ENCODE data around the gene BAIAP2L1. TPM values are rescaled to one million over a fixed set of nuclear protein-coding genes. Genes with fewer than 3 reads are reported as not detected.

The BAIAP2L1 gene
- total and polyA plus RNA-seq, 5 experiments from 2014 or later: 0.06 to 0.85 (median 0.44) TPM

- no peaks in the 10 kb centered on the region for H3K36me3 Mint-ChIP-seq
- no peaks in the 10 kb centered on the region for H3K4me1 Mint-ChIP-seq
- no peak overlapping the region for H3K4me3 Mint-ChIP-seq
- DNase-seq: no peak
- POLR2A ChIA-PET: no interaction called here
- no peak overlapping the region for H3K27ac Mint-ChIP-seq
- peaks cover 0 to 16% (median 5%) of the 10 kb centered on the region in 5 donors for H3K27me3 Mint-ChIP-seq
- no peaks in the 10 kb centered on the region for H3K9me3 Mint-ChIP-seq
- no peak for ATAC-seq
Measured at GRCh38 chr7:98366562-98366938, 34.3 kb downstream of the BAIAP2L1 start.

DNA sequence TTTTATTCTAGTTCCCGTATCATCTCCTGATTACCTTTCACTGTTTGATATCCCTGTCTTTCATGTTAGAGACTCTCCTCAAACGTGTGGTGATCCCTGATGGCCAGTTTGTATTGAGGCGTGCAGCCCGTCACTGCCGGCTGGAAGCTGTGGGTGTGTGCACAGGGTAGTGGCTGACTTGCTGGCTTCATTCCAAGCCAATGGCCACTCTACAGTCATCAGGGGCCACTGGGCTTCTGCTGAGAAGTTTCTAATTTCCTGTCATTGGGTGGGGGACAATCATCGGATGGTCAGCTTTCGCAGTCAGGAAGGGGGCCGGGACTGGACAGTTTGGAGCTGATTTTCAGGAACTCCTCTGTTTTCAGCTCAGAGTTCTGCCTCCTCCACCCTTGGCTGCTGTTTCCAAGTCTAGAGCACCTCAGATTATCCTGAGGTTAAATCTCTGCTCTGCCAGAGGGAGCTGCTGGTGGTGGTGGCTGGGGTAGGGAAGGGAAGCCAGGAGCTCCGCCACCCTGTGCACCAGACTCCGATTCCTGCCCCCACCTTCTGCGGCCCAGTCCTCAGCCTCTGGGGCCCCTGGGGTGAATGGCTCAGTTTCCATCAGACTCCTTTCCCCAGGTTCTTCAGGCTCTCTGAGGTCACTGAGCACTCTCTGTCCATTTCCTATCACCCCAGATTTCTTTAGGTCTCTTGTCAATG, 34.9 kb downstream of the BAIAP2L1 start:
- POLR2A ChIA-PET: no interaction called here
- no peaks in the 10 kb centered on the region for H3K36me3 Mint-ChIP-seq
- no peak for ATAC-seq
- H3K9me3 Mint-ChIP-seq: no peaks in the 10 kb centered on the region
- no peaks in the 10 kb centered on the region for H3K4me1 Mint-ChIP-seq
- H3K27ac Mint-ChIP-seq: no peak overlapping the region
- no peak for DNase-seq
- no peak overlapping the region for H3K4me3 Mint-ChIP-seq
- H3K27me3 Mint-ChIP-seq: peaks cover 0 to 16% (median 5%) of the 10 kb centered on the region in 5 donors

DNA sequence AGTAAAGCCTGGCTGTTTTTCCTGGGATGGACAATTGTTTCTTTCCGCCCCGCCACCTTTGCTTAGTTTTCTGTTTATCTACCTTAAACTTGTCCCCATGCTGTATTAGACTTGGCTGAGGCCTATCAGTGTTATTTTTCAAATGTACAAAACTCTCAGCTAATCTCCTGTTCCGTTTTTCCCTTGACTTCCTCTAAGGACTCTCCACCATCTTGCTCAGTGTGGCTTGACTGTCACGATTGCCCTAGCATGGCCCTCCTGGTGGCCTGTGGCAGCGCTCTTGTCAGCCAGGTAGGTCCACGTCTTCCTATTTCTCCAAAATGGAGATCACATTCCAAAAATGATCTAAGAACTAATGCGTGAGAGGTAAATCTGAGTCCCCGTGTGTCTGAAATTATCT, 36.7 kb downstream of the BAIAP2L1 start:
- H3K9me3 Mint-ChIP-seq: no peaks in the 10 kb centered on the region
- H3K36me3 Mint-ChIP-seq: no peaks in the 10 kb centered on the region
- no peak overlapping the region for H3K4me3 Mint-ChIP-seq
- no peaks in the 10 kb centered on the region for H3K4me1 Mint-ChIP-seq
- H3K27ac Mint-ChIP-seq: no peak overlapping the region
- ATAC-seq: no peak
- POLR2A ChIA-PET: no interaction called here
- DNase-seq: no peak
- peaks cover 0 to 16% (median 5%) of the 10 kb centered on the region in 5 donors for H3K27me3 Mint-ChIP-seq

DNA sequence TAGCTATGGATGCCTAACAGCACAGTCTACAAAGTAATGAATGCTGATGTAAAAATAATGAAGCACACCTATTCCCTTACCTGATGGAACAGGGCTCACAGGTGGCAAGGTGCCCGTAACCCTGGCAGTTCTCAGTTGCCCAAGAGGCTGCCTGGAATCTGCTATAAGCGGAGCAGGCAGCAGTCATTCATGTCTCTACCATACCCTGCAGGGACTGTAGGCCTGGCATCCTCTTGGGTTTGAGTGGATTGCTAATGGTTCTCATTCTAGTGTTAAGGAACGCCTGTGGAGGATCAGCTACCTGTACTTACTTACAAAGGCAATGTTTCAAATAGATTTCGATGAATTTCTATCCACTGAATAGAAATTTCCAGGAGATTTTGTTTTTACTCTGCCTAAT, 38.4 kb downstream of the BAIAP2L1 start:
- H3K9me3 Mint-ChIP-seq: no peaks in the 10 kb centered on the region
- no peaks in the 10 kb centered on the region for H3K36me3 Mint-ChIP-seq
- POLR2A ChIA-PET: interaction anchor here (0.7 kb wide), 1 partner anchor 58 kb away, joined by 5 read pairs; no protein-coding TSS in a partner anchor
- no peak for DNase-seq
- no peak overlapping the region for H3K27ac Mint-ChIP-seq
- ATAC-seq: no peak
- peaks cover 0 to 16% (median 3%) of the 10 kb centered on the region in 5 donors for H3K27me3 Mint-ChIP-seq
- no peaks in the 10 kb centered on the region for H3K4me1 Mint-ChIP-seq
- no peak overlapping the region for H3K4me3 Mint-ChIP-seq

GRCh38 chr7:98360221-98361130, 40.4 kb downstream of the BAIAP2L1 start:
- H3K9me3 Mint-ChIP-seq: no peaks in the 10 kb centered on the region
- H3K36me3 Mint-ChIP-seq: no peaks in the 10 kb centered on the region
- no peaks in the 10 kb centered on the region for H3K4me1 Mint-ChIP-seq
- ATAC-seq (no peak), DNase-seq (no peak)
- H3K27me3 Mint-ChIP-seq: no peaks in the 10 kb centered on the region
- no peak overlapping the region for H3K4me3 Mint-ChIP-seq
- POLR2A ChIA-PET: no interaction called here
- peak overlapping the region in 1 of 10 donors; percentile 85 for H3K27ac Mint-ChIP-seq

- no peaks in the 10 kb centered on the region for H3K36me3 Mint-ChIP-seq
- peaks cover 0 to 2% (median 0%) of the 10 kb centered on the region in 5 donors for H3K27me3 Mint-ChIP-seq
- ATAC-seq (no peak), DNase-seq (no peak)
- no peaks in the 10 kb centered on the region for H3K4me1 Mint-ChIP-seq
- H3K4me3 Mint-ChIP-seq: no peak overlapping the region
- no peak overlapping the region for H3K27ac Mint-ChIP-seq
- POLR2A ChIA-PET: no interaction called here
- H3K9me3 Mint-ChIP-seq: no peaks in the 10 kb centered on the region
Measured at GRCh38 chr7:98359395-98359794, 41.5 kb downstream of the BAIAP2L1 start.

- no peak for DNase-seq
- Mint-ChIP-seq H3K27ac (no peak overlapping the region), H3K36me3 (no peaks in the 10 kb centered on the region), H3K27me3 (peaks cover 0 to 8% (median 0%) of the 10 kb centered on the region in 5 donors), H3K4me1 (no peaks in the 10 kb centered on the region), H3K9me3 (no peaks in the 10 kb centered on the region), H3K4me3 (no peak overlapping the region)
- POLR2A ChIA-PET: no interaction called here
- ATAC-seq: no peak
Measured at GRCh38 chr7:98358706-98359105, 42.2 kb downstream of the BAIAP2L1 start.

GRCh38 chr7:98357751-98358161, 43.1 kb downstream of the BAIAP2L1 start:
- no peak overlapping the region for H3K27ac Mint-ChIP-seq
- ATAC-seq (no peak), DNase-seq (no peak)
- H3K27me3 Mint-ChIP-seq: peaks cover 0 to 8% (median 0%) of the 10 kb centered on the region in 5 donors
- POLR2A ChIA-PET: no interaction called here
- no peaks in the 10 kb centered on the region for H3K9me3 Mint-ChIP-seq
- H3K4me1 Mint-ChIP-seq: no peaks in the 10 kb centered on the region
- no peaks in the 10 kb centered on the region for H3K36me3 Mint-ChIP-seq
- no peak overlapping the region for H3K4me3 Mint-ChIP-seq

DNA sequence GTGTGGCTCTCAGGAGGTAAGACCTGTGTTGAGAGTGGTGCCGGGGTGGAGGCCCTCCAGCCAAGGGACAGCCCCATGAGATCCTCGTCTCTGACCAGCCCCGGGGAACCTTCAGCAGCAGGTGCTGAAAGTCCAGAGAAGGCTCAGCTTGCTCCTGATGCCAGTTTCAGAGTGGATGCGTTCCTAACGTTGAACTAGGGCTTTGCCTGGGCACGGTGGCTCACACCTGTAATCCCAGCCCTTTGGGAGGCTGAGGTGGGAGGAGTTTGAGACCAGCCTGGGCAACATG, 45.7 kb downstream of the BAIAP2L1 start:
- Mint-ChIP-seq H3K27ac (no peak overlapping the region), H3K36me3 (peaks cover 0 to 2% (median 0%) of the 10 kb centered on the region in 3 donors), H3K4me3 (no peak overlapping the region), H3K4me1 (no peaks in the 10 kb centered on the region), H3K27me3 (peaks cover 0 to 8% (median 2%) of the 10 kb centered on the region in 5 donors), H3K9me3 (peaks cover 0 to 8% (median 0%) of the 10 kb centered on the region in 9 donors)
- no peak for ATAC-seq
- POLR2A ChIA-PET: no interaction called here
- no peak for DNase-seq

GRCh38 chr7:98354511-98355249, 46.2 kb downstream of the BAIAP2L1 start:
- ATAC-seq: no peak
- Mint-ChIP-seq H3K4me3 (no peak overlapping the region), H3K36me3 (peaks cover 0 to 2% (median 0%) of the 10 kb centered on the region in 3 donors), H3K4me1 (no peaks in the 10 kb centered on the region), H3K27me3 (peaks cover 0 to 8% (median 6%) of the 10 kb centered on the region in 5 donors), H3K27ac (no peak overlapping the region), H3K9me3 (peaks cover 0 to 8% (median 0%) of the 10 kb centered on the region in 9 donors)
- POLR2A ChIA-PET: no interaction called here
- DNase-seq: no peak

- Mint-ChIP-seq H3K4me3 (no peak overlapping the region), H3K27me3 (peaks cover 0 to 8% (median 6%) of the 10 kb centered on the region in 5 donors), H3K36me3 (peaks cover 0 to 2% (median 0%) of the 10 kb centered on the region in 3 donors)
Measured at GRCh38 chr7:98354052-98354451, 46.8 kb downstream of the BAIAP2L1 start.

GRCh38 chr7:98352621-98353020, 48.3 kb downstream of the BAIAP2L1 start:
- H3K4me1 Mint-ChIP-seq: no peaks in the 10 kb centered on the region

More at GRCh38 chr7:98354052-98354451, 46.8 kb downstream of the BAIAP2L1 start:
- no peak for DNase-seq
- ATAC-seq: no peak
- Mint-ChIP-seq H3K4me1 (no peaks in the 10 kb centered on the region), H3K9me3 (peaks cover 0 to 8% (median 0%) of the 10 kb centered on the region in 9 donors), H3K27ac (no peak overlapping the region)
- POLR2A ChIA-PET: no interaction called here

DNA sequence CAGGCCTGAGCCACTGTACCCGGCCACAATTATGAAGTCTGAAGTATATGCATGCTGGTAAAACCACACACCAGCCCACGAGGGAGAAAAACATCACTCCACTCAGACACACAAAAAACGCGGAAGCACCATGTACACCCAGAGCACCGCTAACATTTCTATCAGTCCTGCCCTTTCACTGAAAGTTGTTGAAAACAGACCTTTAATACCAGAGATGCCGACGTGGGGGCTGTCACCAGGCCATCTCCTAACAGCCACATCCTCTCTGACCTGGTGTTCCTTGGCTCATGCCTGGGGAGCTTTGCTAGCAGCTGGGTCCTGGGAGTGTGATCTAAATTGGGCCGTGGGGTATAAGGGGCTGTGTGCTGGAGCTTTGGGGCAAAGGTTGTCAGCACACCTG, 49.8 kb downstream of the BAIAP2L1 start:
- Mint-ChIP-seq H3K36me3 (peaks cover 0 to 2% (median 0%) of the 10 kb centered on the region in 3 donors), H3K27ac (no peak overlapping the region), H3K27me3 (peaks cover 0 to 8% (median 6%) of the 10 kb centered on the region in 5 donors), H3K4me3 (no peak overlapping the region), H3K4me1 (no peaks in the 10 kb centered on the region), H3K9me3 (peaks cover 0 to 8% (median 0%) of the 10 kb centered on the region in 9 donors)
- DNase-seq: no peak
- no peak for ATAC-seq
- POLR2A ChIA-PET: no interaction called here

More at GRCh38 chr7:98352621-98353020, 48.3 kb downstream of the BAIAP2L1 start:
- Mint-ChIP-seq H3K36me3 (peaks cover 0 to 2% (median 0%) of the 10 kb centered on the region in 3 donors), H3K9me3 (peaks cover 0 to 8% (median 0%) of the 10 kb centered on the region in 9 donors), H3K4me3 (no peak overlapping the region), H3K27me3 (peaks cover 0 to 8% (median 6%) of the 10 kb centered on the region in 5 donors), H3K27ac (no peak overlapping the region)
- POLR2A ChIA-PET: no interaction called here
- ATAC-seq (no peak), DNase-seq (no peak)

Measured in naive thymus-derived CD8-positive, alpha-beta T cell (primary cell).